CD4-positive, CD25-positive, alpha-beta regulatory T cell (primary cell): ENCODE results near the gene CEP120. TPM values are rescaled to one million over a fixed set of nuclear protein-coding genes. Genes with fewer than 3 reads are reported as not detected.
A peak's percentile ranks its signal among the peaks of the same experiment; 100 is the strongest.

ENCODE experiments used
- ATAC-seq, 2 donors: fragments of 150-1000 bp; cut with Tn5 transposase; one replicate each; pipeline ENCODE4 v1.10.0; 2021; ENCODE audit warnings: low read depth in 2 of 2, moderate number of reproducible peaks in 2 of 2, moderate library complexity in 1 of 2
- DNase-seq, 3 donors: peaks; one replicate each; pipeline versions ENCODE4 v3.0.0 to v3.0.0-alpha.2; 2012 to 2022; ENCODE audit warnings: mixed read lengths in 1 of 3
- H3K27ac ChIP-seq: one replicate; pipeline ENCODE4 v1.7.0; 2013; ENCODE audit warnings: mild to moderate bottlenecking, low read length; ENCODE audit not compliant: insufficient read depth, poor library complexity, severe bottlenecking
- H3K27me3 ChIP-seq: one replicate; pipeline ENCODE4 v1.7.0; 2013; ENCODE audit warnings: low read length; ENCODE audit not compliant: control insufficient read depth, insufficient read depth
- H3K36me3 ChIP-seq: one replicate; pipeline ENCODE4 v1.7.0; 2013; ENCODE audit warnings: mild to moderate bottlenecking, low read length, moderate library complexity; ENCODE audit not compliant: control insufficient read depth, insufficient read depth
- H3K4me1 ChIP-seq: 2 replicates; pipeline ENCODE4 v1.7.0; 2013; ENCODE audit warnings: mild to moderate bottlenecking, low read length; ENCODE audit not compliant: insufficient read depth, control insufficient read depth, poor library complexity, severe bottlenecking
- H3K4me3 ChIP-seq: one replicate; pipeline ENCODE4 v1.7.0; 2013; ENCODE audit warnings: low read depth, mild to moderate bottlenecking, low read length, moderate library complexity
- H3K9me3 ChIP-seq, 2 experiments: 1 replicate in 1 of 2; 2 replicates in 1 of 2; pipeline ENCODE4 v1.7.0; 2013; ENCODE audit warnings: low read length in 2 of 2, mild to moderate bottlenecking in 1 of 2, moderate library complexity in 1 of 2; ENCODE audit not compliant: control insufficient read depth in 2 of 2
- H3K27ac Mint-ChIP-seq, 3 donors: one replicate each; pipeline ENCODE4 v1.8.0; 2020 to 2022; ENCODE audit warnings: mild to moderate bottlenecking in 3 of 3, mixed read lengths in 3 of 3, moderate library complexity in 2 of 3
- H3K27me3 Mint-ChIP-seq: one replicate; pipeline ENCODE4 v1.8.0; 2022; ENCODE audit warnings: mild to moderate bottlenecking, mixed read lengths
- H3K36me3 Mint-ChIP-seq: one replicate; pipeline ENCODE4 v1.8.0; 2020; ENCODE audit warnings: mixed read lengths
- H3K4me1 Mint-ChIP-seq, 4 donors: one replicate each; pipeline ENCODE4 v1.8.0; 2020 to 2022; ENCODE audit warnings: mixed read lengths in 4 of 4, mild to moderate bottlenecking in 1 of 4
- H3K4me3 Mint-ChIP-seq, 4 donors: one replicate each; pipeline ENCODE4 v1.8.0; 2020 to 2022; ENCODE audit warnings: mild to moderate bottlenecking in 4 of 4, mixed read lengths in 4 of 4, moderate library complexity in 3 of 4
- H3K9me3 Mint-ChIP-seq, 7 donors: one replicate each; pipeline ENCODE4 v1.8.0; 2020 to 2022; ENCODE audit warnings: mixed read lengths in 7 of 7, mild to moderate bottlenecking in 3 of 7, moderate library complexity in 2 of 7
- polyA plus RNA-seq, 4 donors: library from polyadenylated mRNA; unstranded; fragments of 300-500 nt; fragmentation: Illumina TruSeq; gene quantifications; one replicate each; pipeline ENCODE4 v1.2.3, GENCODE V29; 2021
- total RNA-seq: library from RNA; stranded (reverse); gene quantifications from one replicate; pipeline ENCODE4 v1.2.3, GENCODE V29; 2022

CEP120 gene
- total and polyA plus RNA-seq, 5 donors from 2014 or later, result 24.7 to 79.9 (median 30.1) TPM

DNA sequence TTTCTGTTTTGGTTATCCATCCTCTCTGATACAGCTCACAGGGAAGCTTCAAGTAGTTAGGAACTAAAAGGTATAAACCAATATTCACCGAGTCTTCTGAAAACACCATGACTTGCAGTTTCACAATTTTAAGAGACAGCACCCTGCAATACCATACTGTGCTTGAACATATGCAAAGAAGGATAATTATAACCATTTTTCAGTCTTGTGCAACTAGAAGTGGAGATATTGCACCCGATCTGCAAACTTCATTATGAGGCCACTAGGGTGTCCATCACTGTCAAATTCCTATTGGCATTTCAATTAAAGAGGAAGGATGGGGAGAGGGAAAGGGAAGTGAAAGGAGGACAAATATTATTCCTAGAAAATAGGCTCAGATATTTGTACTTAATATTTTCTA, 32.4 kb upstream of the CEP120 start:
- Mint-ChIP-seq H3K4me1 (peaks cover 6 to 20% (median 10%) of the 10 kb centered on the region in 4 donors), H3K27me3 (no peaks in the 10 kb centered on the region), H3K36me3 (no peaks in the 10 kb centered on the region), H3K9me3 (peaks cover 0 to 5% (median 0%) of the 10 kb centered on the region in 7 donors), H3K4me3 (no peak overlapping the region), H3K27ac (no peak overlapping the region)
- H3K9me3 ChIP-seq, result no peaks in the 10 kb centered on the region
- H3K4me1 ChIP-seq, result no peaks in the 10 kb centered on the region
- no peak for ATAC-seq
- no peaks in the 10 kb centered on the region for H3K27me3 ChIP-seq
- no peak overlapping the region for H3K4me3 ChIP-seq
- H3K36me3 ChIP-seq, result no peaks in the 10 kb centered on the region
- H3K27ac ChIP-seq, result no peak overlapping the region
- DNase-seq, result no peak

DNA sequence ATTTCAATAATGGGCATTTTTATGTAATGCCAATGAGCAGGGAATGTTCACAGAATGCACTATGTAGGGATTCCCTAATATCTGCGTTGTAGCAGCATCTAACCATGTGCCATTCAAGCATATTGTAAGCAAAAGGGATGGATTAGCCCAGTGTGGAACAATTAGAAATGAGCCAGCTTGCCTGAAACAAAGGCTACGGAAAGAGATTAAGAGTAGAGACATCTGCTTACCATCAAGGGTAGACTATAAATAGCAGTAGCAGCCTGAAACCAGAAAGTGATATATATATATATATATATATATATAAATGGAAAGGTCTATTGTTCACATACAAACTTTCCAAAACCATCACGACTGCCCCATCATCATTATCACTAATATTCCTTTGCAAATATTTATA, 31.9 kb upstream of the CEP120 start:
- no peaks in the 10 kb centered on the region for H3K36me3 ChIP-seq
- no peaks in the 10 kb centered on the region for H3K4me1 ChIP-seq
- H3K27ac ChIP-seq, result no peak overlapping the region
- H3K27me3 ChIP-seq, result no peaks in the 10 kb centered on the region
- H3K9me3 ChIP-seq, result no peaks in the 10 kb centered on the region
- DNase-seq (no peak), ATAC-seq (no peak)
- Mint-ChIP-seq H3K4me3 (no peak overlapping the region), H3K27ac (no peak overlapping the region), H3K27me3 (peaks cover 2% of the 10 kb centered on the region), H3K36me3 (no peaks in the 10 kb centered on the region), H3K4me1 (peaks cover 2 to 14% (median 4%) of the 10 kb centered on the region in 4 donors), H3K9me3 (peaks cover 0 to 2% (median 0%) of the 10 kb centered on the region in 7 donors)
- no peak overlapping the region for H3K4me3 ChIP-seq

DNA sequence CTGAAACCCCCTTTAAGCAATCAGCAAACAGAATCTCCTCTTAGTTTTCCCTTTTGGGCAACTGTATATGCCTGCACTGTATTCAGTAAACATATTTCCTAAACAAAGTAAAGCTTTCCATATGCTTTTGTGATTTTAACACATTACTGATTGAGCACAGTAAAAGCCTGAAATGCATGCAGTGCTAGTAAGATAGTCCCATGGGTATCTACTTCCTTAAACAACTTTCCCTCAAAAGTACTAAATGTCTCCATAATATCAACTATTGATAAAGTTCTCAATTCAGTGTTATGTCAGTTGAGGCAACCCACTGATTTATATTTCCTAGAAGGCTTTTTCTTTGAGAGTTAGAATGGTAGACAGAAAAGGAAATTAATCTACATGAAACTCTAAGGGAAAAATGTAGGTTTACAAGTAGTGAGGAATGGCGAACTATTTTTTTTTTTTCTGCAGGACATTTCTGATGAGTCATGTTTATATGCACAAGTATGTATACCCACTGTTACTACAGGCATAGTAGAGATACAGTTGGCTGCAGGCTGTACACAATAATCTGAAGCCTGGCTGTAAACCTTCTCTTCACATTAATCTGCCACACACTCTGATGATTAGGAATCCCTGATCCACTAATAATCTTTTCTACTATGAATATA, 31.2 kb upstream of the CEP120 start:
- Histone ChIP-seq H3K27ac (no peak overlapping the region), H3K4me1 (no peaks in the 10 kb centered on the region), H3K4me3 (no peak overlapping the region), H3K36me3 (no peaks in the 10 kb centered on the region), H3K9me3 (no peaks in the 10 kb centered on the region), H3K27me3 (no peaks in the 10 kb centered on the region)
- peaks cover 4% of the 10 kb centered on the region for H3K27me3 Mint-ChIP-seq
- H3K4me1 Mint-ChIP-seq, result peaks cover 5 to 12% (median 7%) of the 10 kb centered on the region in 4 donors
- H3K36me3 Mint-ChIP-seq, result no peaks in the 10 kb centered on the region
- DNase-seq (no peak), ATAC-seq (no peak)
- no peak overlapping the region for H3K27ac Mint-ChIP-seq
- H3K9me3 Mint-ChIP-seq, result no peaks in the 10 kb centered on the region
- H3K4me3 Mint-ChIP-seq, result no peak overlapping the region

DNA sequence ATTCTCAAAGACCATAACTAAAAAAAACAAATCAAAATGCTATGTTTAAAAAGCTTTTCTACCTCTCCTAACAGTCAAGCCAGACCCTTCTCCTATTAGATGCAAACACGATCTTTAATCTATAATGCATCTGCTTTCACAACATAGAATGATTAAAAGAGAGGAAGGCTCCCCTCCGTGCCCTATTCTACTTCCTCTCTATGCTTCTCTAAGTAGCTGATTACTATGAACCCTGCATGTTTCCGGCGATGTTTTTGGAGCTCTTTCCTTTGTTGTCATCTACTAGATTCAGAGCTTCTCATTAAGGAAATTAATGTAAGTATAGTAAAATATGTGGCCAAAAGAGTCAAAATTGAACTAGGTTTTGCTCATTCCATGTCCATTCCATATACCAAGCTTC, 29.2 kb upstream of the CEP120 start:
- no peaks in the 10 kb centered on the region for H3K27me3 ChIP-seq
- Mint-ChIP-seq H3K4me3 (peak overlapping the region in 1 of 4 donors; percentile 51), H3K27me3 (peaks cover 4% of the 10 kb centered on the region), H3K4me1 (peaks cover 16 to 24% (median 22%) of the 10 kb centered on the region in 4 donors), H3K9me3 (no peaks in the 10 kb centered on the region), H3K27ac (peak overlapping the region in 2 of 3 donors; percentile 12 to 43), H3K36me3 (no peaks in the 10 kb centered on the region)
- ATAC-seq (peak; percentile 37 to 50), DNase-seq (peak in 1 of 3 donors; percentile 54)
- no peaks in the 10 kb centered on the region for H3K36me3 ChIP-seq
- no peak overlapping the region for H3K27ac ChIP-seq
- H3K4me3 ChIP-seq, result no peak overlapping the region
- H3K4me1 ChIP-seq, result peaks cover 6% of the 10 kb centered on the region
- no peaks in the 10 kb centered on the region for H3K9me3 ChIP-seq

DNA sequence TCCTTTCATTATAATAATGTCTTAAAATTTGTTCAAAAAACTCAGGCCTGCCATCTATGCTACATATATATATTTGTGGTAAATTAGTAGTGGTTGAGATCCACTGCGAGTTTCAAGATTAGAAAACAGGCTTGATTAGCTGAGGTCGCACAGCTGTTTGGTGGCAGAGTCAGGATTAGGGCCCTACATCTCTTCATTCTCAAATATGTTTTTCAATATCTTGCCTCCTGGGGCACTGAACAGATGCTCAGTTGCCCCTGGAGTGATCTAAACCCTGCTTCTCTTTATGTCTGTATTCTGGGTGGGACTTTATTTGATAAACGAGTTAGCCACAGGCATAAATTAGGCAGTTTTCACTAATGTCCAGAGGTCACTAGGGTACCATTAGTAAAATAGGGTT, 27.8 kb upstream of the CEP120 start:
- H3K27ac Mint-ChIP-seq, result no peak overlapping the region
- H3K4me1 Mint-ChIP-seq, result peaks cover 16 to 24% (median 22%) of the 10 kb centered on the region in 4 donors
- no peak overlapping the region for H3K4me3 Mint-ChIP-seq
- H3K4me1 ChIP-seq, result peaks cover 6% of the 10 kb centered on the region
- H3K9me3 ChIP-seq, result no peaks in the 10 kb centered on the region
- no peak overlapping the region for H3K4me3 ChIP-seq
- no peaks in the 10 kb centered on the region for H3K36me3 Mint-ChIP-seq
- H3K9me3 Mint-ChIP-seq, result no peaks in the 10 kb centered on the region
- H3K27me3 Mint-ChIP-seq, result peaks cover 4% of the 10 kb centered on the region
- H3K36me3 ChIP-seq, result no peaks in the 10 kb centered on the region
- H3K27ac ChIP-seq, result no peak overlapping the region
- ATAC-seq (no peak), DNase-seq (no peak)
- no peaks in the 10 kb centered on the region for H3K27me3 ChIP-seq

DNA sequence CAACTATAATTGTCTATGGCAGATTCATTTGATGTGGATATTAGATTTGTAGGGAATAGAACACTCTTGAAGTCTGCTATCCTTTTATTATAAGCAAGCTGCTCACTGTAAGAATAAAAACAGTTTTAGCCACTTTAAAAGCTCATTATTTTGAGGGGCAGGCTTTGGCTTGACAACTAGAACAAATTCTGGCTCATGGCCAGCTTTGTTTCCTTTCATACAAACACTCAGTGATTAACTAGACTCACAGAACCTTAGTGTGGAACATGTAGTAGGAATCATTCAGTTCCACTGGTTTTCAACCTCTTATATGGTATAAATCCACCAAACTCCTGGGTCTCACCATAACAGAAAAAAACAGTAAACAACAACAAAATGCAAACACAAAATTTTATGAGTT, 27.4 kb upstream of the CEP120 start:
- H3K4me1 Mint-ChIP-seq, result peaks cover 16 to 24% (median 22%) of the 10 kb centered on the region in 4 donors
- H3K27me3 Mint-ChIP-seq, result peaks cover 4% of the 10 kb centered on the region
- H3K4me3 Mint-ChIP-seq, result no peak overlapping the region
- peaks cover 6% of the 10 kb centered on the region for H3K4me1 ChIP-seq
- H3K9me3 ChIP-seq, result no peaks in the 10 kb centered on the region
- no peak overlapping the region for H3K27ac Mint-ChIP-seq
- no peaks in the 10 kb centered on the region for H3K36me3 ChIP-seq
- no peaks in the 10 kb centered on the region for H3K36me3 Mint-ChIP-seq
- H3K9me3 Mint-ChIP-seq, result no peaks in the 10 kb centered on the region
- H3K27ac ChIP-seq, result no peak overlapping the region
- no peak for ATAC-seq
- H3K27me3 ChIP-seq, result no peaks in the 10 kb centered on the region
- DNase-seq, result no peak
- no peak overlapping the region for H3K4me3 ChIP-seq

DNA sequence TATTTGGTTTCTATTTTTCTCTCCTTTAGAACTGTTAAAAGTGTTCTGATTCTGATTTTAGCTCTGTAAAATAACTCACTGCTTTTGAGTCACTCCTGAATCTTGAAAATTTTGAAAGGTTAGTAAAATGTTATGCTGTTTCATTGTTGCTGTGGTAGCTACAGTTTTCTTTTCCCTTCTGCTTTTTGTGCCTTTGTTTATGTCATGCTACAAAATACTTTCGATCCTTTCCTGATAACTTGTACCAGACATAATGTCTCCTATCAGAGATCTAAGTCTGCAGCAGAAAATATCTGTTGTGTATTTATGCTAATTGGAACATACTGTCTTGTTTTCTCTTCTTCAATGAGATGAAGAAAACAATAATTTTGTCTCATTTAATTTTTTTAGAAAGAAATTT, 26.9 kb upstream of the CEP120 start:
- Mint-ChIP-seq H3K27ac (no peak overlapping the region), H3K4me1 (peaks cover 16 to 24% (median 22%) of the 10 kb centered on the region in 4 donors), H3K4me3 (no peak overlapping the region), H3K36me3 (no peaks in the 10 kb centered on the region), H3K9me3 (no peaks in the 10 kb centered on the region), H3K27me3 (peaks cover 4% of the 10 kb centered on the region)
- peaks cover 6% of the 10 kb centered on the region for H3K4me1 ChIP-seq
- H3K4me3 ChIP-seq, result no peak overlapping the region
- H3K36me3 ChIP-seq, result no peaks in the 10 kb centered on the region
- no peaks in the 10 kb centered on the region for H3K9me3 ChIP-seq
- no peak overlapping the region for H3K27ac ChIP-seq
- DNase-seq (no peak), ATAC-seq (no peak)
- no peaks in the 10 kb centered on the region for H3K27me3 ChIP-seq

DNA sequence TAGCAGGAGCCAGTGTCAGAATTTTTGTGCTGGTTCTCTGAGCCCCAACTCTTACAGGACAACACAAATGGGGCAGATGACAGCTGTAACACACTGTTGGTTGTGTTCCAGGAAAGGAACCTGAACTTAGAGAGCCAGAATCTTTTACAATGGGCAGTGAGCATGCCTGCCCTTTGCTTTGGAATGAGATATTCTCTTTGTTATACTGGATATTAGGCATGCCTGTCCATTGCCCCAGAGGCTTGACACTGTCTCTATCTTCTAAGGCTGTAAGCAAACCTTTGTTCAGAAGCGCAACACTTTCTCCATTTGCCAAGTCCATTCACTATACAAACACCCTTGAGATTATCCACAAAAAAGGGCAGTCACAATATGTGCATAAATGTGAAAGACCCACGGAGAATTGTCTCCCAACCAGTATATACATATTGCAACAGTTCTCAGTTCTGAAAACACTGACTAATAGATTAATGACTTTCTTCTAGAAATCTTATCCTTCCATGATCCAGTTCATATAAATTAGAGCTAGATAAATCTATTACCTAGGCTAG, 26.3 kb upstream of the CEP120 start:
- Mint-ChIP-seq H3K9me3 (no peaks in the 10 kb centered on the region), H3K27me3 (peaks cover 4% of the 10 kb centered on the region), H3K36me3 (no peaks in the 10 kb centered on the region), H3K4me3 (no peak overlapping the region), H3K4me1 (peaks cover 16 to 24% (median 22%) of the 10 kb centered on the region in 4 donors), H3K27ac (no peak overlapping the region)
- Histone ChIP-seq H3K9me3 (no peaks in the 10 kb centered on the region), H3K27ac (no peak overlapping the region), H3K4me1 (peaks cover 6% of the 10 kb centered on the region), H3K36me3 (no peaks in the 10 kb centered on the region), H3K27me3 (no peaks in the 10 kb centered on the region), H3K4me3 (no peak overlapping the region)
- DNase-seq (no peak), ATAC-seq (no peak)
